GM19240 (cell line): ENCODE results near the gene GDAP1L1.
"Not testable (repeated sequence)": the region's sequence is repeated elsewhere in the genome, so short reads cannot be mapped to it uniquely, and the experiment has no call there.

ENCODE experiments used
- DNase-seq: peaks from one replicate; pipeline ENCODE4 v3.0.0; 2011; ENCODE audit warnings: low spot score; ENCODE audit not compliant: insufficient read length

Gene GDAP1L1

DNA sequence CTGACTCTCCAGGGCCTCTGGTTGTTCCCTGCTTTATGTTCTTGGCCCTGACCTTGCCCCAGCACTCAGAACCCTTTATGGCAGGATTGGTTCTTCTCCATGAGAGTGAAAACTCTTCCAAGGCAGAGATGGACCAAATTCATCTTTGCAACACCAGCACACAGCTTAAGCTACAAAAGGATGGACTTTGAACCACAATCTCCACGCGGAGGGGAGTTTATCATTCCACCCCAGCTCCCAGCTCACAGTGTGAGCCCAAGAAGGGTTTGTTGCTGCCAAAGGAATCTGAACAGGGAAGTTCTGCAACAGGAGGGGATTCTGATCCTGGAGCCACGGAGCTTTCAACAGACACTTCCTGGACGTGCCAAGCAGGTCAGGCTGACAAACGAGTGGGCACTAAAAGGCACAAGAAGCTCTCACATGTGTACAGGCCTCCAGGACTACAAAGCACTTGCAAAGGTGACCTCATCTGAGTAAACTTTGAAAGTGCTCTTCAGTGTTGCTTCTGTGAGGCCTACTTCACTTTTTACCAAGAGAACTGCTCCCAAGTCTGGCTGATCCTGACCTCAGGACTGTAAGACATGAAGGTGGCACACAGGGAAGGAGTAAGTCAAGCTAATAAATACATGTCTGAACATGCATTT, 55.0 kb downstream of the GDAP1L1 start:
- DNase-seq, result no peak

DNA sequence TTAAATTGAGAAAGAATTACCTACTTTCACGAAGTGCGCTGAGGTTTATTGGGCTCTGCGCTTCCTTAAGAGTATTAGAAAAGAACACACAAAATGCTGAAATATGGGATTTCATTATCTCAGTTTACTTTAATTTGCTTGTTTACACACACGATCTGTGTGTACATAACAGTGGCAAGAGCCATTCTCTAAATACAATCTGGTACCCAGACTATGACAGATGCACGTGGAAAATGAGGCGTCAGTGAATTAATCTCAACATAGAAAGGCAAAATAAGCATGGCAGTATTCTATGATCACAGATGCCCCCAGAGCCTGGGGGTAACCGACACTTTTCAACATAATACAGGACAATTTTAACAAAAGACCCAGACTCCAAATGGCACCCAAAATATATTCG, 55.6 kb downstream of the GDAP1L1 start:
- no peak for DNase-seq

GRCh38 chr20:44304383-44304782, 57.3 kb downstream of the GDAP1L1 start:
- no peak for DNase-seq

GRCh38 chr20:44306927-44307326, 59.8 kb downstream of the GDAP1L1 start:
- no peak for DNase-seq

DNA sequence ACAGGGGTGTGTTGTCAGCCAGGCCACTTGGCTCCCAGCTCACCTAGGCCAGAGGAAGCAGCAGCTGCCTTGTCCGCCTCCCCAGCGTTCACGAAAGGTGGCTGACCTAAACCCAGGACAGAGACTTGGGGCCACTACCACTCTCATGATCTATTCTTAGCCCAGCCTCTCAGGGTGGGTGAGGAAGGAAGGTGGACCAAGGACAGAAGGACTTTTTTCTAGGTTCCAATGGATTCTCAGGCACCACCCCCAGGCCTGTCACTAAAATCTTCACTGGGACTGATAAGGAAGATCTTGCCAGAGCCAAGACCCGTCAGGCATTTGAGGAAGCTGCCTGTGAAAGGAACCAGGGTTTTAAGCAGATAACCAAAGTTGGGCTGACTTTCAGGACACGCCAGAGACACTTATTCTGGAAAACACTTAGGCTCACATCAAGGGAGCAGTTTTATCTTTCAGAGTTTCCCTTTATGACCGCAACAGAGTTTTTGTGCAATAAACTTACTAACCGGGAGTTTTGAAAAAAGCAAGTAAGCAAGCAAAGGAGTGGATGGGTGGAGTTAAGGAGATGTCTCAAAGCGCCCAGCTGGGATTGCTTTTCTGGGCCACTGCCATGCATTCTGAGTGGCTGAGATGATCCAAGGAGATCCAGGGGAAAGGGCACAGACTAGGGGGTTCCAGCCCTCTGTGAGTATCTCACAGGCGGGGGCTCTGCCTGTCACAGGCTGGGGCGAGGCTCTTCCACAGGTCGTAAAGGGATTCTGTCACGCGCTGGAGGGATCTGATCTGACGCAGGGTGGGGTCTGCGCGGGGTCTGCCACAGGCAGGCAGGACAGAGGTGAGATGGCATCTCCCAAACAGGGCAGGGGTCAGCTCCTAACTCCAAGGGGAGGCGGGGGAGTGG, 62.9 kb downstream of the GDAP1L1 start:
- DNase-seq, result no peak

- peak; percentile 99 for DNase-seq
Measured at GRCh38 chr20:44310664-44311639, 63.8 kb downstream of the GDAP1L1 start, which contains the start of gene FITM2. TSS of gene FITM2 (minus strand) at chr20:44311202. CDS start at chr20:44311148, 54 bp downstream.

DNA sequence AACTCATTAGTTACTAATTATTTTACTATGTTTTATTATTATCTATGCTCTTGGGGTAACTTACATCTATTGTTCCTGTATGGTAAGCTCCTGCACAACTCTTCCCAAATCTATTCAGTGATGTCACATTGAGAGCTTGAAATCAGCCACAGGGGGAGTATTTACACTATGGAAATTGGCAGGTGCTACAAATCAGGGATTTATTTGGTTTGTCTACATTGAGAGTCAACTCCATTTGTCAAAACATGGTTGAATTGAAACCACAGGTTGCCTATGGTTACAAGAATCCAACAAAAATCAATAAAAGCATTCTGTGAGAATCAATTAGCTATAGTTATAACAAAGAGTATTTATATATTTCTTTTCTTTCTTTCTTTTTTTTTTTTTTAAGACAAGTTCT, 67.8 kb downstream of the GDAP1L1 start:
- DNase-seq, result no peak

- DNase-seq, result no peak
Measured at GRCh38 chr20:44319839-44320422, 72.8 kb downstream of the GDAP1L1 start.

DNA sequence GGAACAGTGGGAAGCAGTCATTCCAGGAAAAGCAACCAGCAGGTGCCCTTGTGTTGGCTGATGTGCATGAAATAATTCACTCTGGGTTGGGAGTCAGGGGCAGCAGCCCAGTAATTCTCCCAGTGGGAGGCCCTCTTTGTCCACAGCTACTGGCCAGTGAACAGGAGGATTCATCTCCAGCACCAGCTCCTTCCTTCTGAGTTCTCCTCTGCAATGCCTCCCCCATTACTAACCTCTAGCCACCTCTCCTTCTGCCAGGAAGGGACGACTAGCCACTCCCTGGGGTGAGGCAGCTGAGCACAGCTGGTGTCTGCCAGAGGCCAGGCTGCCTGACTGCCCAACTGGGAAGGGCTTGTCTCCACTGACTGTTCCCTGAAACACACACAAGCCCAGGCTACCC, 77.2 kb downstream of the GDAP1L1 start:
- no peak for DNase-seq

DNA sequence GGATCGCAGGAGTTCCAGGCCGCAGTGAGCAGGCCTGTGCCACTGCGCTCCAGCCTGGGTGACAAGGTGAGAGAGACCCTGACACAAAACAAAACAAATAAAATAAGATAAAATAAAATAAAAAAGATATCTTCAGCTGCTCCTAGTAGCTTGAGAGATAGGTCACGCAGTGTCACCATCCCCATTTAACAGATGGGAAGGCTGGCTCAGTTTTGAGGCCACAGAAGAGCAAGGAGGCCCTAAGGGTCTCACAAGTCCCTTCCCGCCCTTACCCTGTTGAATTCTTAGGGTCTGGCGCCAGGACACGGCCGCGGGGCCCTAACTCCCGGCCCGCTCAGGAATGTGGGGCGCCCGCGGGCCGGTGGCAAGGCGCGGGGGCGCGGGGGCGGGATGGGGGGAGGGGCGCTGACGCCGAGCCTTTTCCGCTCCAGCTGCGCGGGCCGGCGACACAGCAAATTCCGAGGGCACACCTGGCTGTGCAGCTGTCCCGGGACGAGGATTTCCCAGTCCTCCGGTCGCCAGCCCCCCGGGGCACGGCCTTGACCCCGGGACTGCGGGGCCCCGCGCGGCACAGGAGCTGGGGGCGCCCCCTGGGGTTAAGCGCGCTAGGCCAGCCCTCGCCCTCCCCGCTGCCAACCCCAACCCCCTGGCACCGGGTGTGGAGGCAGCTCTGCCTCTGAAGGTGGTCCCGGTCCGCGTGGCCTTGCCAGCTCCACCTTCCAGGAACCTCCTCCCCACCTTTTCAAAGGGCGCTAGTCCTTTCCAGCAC, 79.5 kb downstream of the GDAP1L1 start:
- no peak for DNase-seq

- not testable (repeated sequence) for DNase-seq
Measured at GRCh38 chr20:44327748-44328147, 80.6 kb downstream of the GDAP1L1 start.

GRCh38 chr20:44328428-44328827, 81.3 kb downstream of the GDAP1L1 start:
- DNase-seq, result no peak
